Lower leg skin (tissue), 4 donors: ENCODE measurements around the gene CKMT2. TPM values are rescaled to one million over a fixed set of nuclear protein-coding genes. Genes with fewer than 3 reads are reported as not detected.

Source experiments
- DNase-seq, 2 donors: peaks; one replicate each; pipeline ENCODE4 v3.0.0-alpha.2; 2019; ENCODE audit warnings: low spot score in 2 of 2
- H3K4me3 ChIP-seq: fragments of 200-600 bp; sonication (generic); 2 replicates; pipeline ENCODE4 v1.5.1; 2017; ENCODE audit warnings: mild to moderate bottlenecking, low read depth; ENCODE audit not compliant: poor library complexity, severe bottlenecking
- CTCF ChIP-seq, 3 donors: fragments of 450-650 bp; IDR thresholded peaks; one replicate each; pipeline ENCODE4 v1.5.1; 2016; ENCODE audit warnings: antibody characterized with exemption in 3 of 3, mild to moderate bottlenecking in 3 of 3, moderate library complexity in 2 of 3
- POLR2A ChIP-seq, 2 donors: fragments of 450-650 bp; IDR thresholded peaks; one replicate each; pipeline ENCODE4 v1.6.1; 2016 to 2017; ENCODE audit warnings: antibody characterized with exemption in 2 of 2, mild to moderate bottlenecking in 1 of 2, moderate library complexity in 1 of 2
- WGBS, 2 donors: methylation state at CpG; one replicate each; pipeline ENCODE4 v1.1.5; 2018; 5-methylcytosine and 5-hydroxymethylcytosine counted together
- intact Hi-C: fragments of 100-400 bp; cut with DNase I; formaldehyde crosslinking; loops from one replicate; pipeline ENCODE4 v1.15.0; 2023; ENCODE audit warnings: low total_unique reads
- total RNA-seq, 4 donors: library from RNA; depleted of rRNA; stranded (reverse); fragments of >200 nt; gene quantifications; one replicate each; pipeline ENCODE4 v1.1.0, GENCODE V29; 2016

Gene CKMT2
- total RNA-seq, 4 donors from 2014 or later = 4.0 to 19.7 (median 7.8) TPM

GRCh38 chr5:81238460-81238859 lies 5.3 kb downstream of the CKMT2 start:
- TF ChIP-seq CTCF (IDR thresholded peaks at IDR 0.05) = no peak
- TF ChIP-seq POLR2A (IDR thresholded peaks at IDR 0.05) = no peak
- no peak for DNase-seq
- intact Hi-C loops = no loop called here
- no peak overlapping the region for H3K4me3 ChIP-seq
- 91% methylated on average over 4 of the region's 4 CpGs for WGBS, 2 donors

- no peak for DNase-seq
- 68 to 74% methylated on average over 5 of the region's 5 CpGs for WGBS, 2 donors
- H3K4me3 ChIP-seq = no peak overlapping the region
- intact Hi-C loops = no loop called here
- TF ChIP-seq CTCF (IDR thresholded peaks at IDR 0.05) (no peak), POLR2A (IDR thresholded peaks at IDR 0.05) (no peak)
Observed at GRCh38 chr5:81239613-81240012, 6.5 kb downstream of the CKMT2 start.

GRCh38 chr5:81241001-81241400 lies 7.9 kb downstream of the CKMT2 start:
- WGBS, 2 donors = 55 to 76% methylated on average over 5 of the region's 5 CpGs
- TF ChIP-seq CTCF (IDR thresholded peaks at IDR 0.05) (no peak), POLR2A (IDR thresholded peaks at IDR 0.05) (no peak)
- intact Hi-C loops = no loop called here

GRCh38 chr5:81241961-81242648 lies 9.0 kb downstream of the CKMT2 start:
- intact Hi-C loops = no loop called here
- no peak overlapping the region for H3K4me3 ChIP-seq
- WGBS, 2 donors = 75 to 85% methylated on average over 8 of the region's 8 CpGs
- TF ChIP-seq POLR2A (IDR thresholded peaks at IDR 0.05) = no peak
- TF ChIP-seq CTCF (IDR thresholded peaks at IDR 0.05) = no peak
- DNase-seq = no peak

More at GRCh38 chr5:81241001-81241400, 7.9 kb downstream of the CKMT2 start:
- no peak for DNase-seq
- H3K4me3 ChIP-seq = no peak overlapping the region

GRCh38 chr5:81242906-81243436 lies 9.8 kb downstream of the CKMT2 start:
- no peak overlapping the region for H3K4me3 ChIP-seq
- TF ChIP-seq CTCF (IDR thresholded peaks at IDR 0.05) (no peak), POLR2A (IDR thresholded peaks at IDR 0.05) (no peak)
- DNase-seq = no peak
- WGBS, 2 donors = 71 to 77% methylated on average over 4 of the region's 4 CpGs
- intact Hi-C loops = no loop called here
